HG03565 (cell line): ENCODE data around the gene MST1R.
"Not testable (repeated sequence)": the region's sequence is repeated elsewhere in the genome, so short reads cannot be mapped to it uniquely, and the experiment has no call there.

Source experiments
- ATAC-seq: cut with Tn5 transposase; IDR thresholded peaks from one replicate; pipeline ENCODE4 v1.9.1; 2021; ENCODE audit warnings: mild to moderate bottlenecking, moderate library complexity; ENCODE audit not compliant: unreplicated experiment

MST1R gene

DNA sequence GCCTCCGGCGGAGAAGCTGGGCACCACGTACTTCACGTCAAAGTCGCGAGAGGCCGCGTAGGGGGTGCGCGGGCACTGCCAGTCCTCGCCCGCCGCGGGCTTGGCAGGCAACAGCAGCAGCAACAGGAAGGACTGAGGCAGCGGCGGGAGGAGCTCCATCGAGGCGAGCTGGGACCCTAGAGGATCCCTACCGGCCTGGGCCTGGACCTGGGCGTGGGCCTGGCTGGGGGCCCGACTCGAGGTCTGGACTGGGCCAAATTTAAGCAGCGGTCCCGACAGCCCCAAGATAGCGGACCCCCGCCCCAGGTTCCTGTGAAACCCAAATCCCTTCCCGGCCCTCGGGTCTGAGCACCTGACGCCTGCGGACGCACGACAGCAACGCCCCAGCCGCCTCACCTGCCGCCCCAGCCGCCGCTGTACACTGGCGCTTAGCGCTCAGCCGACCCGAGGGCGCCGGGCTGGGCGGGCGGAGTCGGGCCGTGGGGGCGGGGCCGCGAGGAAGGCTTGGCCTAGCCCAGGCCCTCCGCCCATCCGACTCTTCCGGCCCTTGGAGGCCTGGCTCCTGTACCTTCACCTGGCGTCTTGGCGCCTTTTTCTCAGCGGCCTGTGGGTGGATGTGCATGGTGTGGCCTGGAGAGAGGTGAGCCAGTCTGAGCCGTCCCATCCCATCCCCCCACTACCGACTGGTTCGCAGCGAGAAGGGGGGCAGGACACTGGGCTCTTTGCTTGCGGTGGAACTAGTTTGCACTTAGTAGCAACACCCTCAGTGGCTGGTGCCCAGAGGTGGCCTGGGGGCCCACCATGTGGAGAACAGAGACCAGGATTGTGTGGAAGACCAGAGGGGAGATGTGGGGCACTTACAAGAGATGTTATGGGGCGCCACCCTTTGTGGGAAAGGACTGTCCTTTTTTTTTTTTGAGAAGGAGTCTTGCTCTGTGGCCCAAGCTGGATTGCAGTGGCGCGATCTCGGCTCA lies at the start of gene MST1R:
Gene MST1R, minus strand, starts transcription at position 423 of the 974 bp plus-strand sequence. Its CDS starts 264 bp downstream, at position 159.
- ATAC-seq, result no peak

DNA sequence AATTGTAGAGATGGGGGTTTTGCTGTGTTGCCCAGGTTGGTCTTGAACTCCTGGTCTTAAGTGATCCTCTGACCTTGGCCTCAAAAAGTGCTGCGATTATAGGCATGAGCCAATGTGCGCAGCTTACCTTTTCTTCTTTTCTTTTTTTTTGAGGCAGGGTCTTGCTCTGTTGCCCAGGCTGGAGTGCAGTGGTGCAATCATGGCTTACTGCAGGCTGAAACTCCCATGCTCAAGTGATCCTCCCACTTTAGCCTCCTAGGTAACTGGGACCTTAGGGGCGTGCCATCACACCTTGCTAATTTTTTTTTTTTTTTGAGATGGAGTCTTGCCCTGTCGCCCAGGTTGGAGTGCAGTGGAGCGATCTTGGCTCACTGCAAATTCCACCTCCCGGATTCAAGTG lies 49.3 kb upstream of the MST1R start:
- ATAC-seq, result no peak

DNA sequence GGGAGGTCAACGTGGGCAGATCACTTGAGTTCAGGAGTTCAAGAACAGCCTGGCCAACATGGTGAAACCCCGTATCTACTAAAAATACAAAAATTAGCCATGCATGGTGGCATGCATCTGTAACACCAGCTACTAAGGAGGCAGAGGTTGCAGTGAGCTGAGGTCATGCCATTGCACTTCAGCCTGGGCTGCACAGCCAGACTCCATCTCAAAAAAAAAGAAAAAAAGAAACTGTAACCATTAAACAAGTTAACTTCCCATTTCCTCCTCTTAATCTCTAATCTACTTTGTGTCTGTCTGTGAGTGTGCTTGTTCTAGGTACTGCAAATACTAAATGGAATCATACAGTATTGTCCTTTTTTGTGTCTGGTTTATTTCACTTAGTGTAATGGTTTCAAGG lies 39.0 kb upstream of the MST1R start:
- no peak for ATAC-seq

DNA sequence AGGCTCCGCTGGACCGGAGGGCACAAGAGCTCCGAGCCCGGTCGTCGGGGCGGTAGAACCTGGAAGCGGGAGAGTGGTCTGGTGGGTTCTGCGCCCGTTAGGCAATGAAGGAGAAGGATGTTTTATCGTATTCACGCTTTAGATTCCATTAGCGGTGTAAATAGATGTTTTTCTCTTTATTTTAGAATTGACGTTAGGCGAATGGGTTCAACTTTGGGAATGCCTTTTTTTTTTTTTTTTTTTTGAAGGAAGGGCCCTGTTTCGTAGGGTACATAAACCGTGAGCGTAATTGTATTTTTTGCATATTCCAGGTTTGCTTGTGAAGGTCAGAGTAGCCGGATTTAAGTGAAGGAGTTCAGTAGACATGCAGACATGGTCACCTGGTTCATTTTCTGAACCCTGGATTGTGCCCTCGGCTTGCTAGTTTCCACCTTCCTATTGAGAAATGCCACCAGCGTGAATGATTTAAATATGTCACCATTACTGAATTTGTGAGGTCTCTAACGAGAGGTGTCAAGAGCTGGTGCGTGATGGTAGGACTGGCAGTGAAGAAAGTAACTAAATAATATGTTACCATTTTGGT lies 37.1 kb upstream of the MST1R start:
- ATAC-seq, result no peak

DNA sequence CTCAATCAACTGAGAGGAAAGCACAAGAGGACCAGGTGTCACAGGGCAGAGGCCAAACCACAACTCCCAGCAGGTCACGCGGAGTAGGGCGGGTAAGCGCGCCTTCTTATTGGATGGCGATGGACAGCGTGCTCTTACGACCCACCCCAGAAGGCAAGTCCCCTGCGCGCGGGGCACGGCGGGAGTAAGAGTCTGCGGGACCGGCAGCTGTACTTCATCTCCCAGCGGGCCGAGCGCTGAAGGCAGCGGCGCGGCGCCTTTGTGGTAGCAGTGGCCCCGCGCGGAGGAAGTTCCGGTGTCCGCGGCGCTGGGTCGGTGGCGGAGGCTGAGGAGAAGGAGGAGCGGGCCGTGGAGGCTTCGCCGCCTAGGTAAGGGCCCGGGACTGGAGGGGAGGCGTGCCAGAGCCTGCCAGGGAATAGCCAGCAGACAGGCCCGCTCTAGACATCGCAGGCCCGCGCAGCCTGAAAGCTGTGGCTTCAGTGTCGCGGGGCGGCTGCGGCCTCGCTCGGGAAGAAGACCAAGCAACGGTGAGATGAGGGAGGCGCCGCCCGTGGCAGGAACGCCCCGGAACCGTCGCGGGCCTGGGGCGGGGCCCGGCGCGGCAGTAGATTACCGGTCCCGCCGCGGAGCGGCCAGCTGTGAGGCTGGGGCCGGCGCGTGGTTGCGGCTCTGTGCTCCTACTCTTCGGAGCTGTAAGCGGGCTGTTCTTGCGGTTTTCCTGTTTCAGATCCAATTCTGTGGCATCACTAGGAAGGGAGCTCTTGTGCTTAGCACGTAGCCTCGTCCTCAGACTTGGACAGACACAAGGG lies 36.4 kb upstream of the MST1R start, which contains the start of gene RBM6:
Gene RBM6, plus strand, starts transcription at position 293 of the 809 bp plus-strand sequence. CDS start 22,492 bp downstream, outside the sequence.
- peak; percentile 83 for ATAC-seq

DNA sequence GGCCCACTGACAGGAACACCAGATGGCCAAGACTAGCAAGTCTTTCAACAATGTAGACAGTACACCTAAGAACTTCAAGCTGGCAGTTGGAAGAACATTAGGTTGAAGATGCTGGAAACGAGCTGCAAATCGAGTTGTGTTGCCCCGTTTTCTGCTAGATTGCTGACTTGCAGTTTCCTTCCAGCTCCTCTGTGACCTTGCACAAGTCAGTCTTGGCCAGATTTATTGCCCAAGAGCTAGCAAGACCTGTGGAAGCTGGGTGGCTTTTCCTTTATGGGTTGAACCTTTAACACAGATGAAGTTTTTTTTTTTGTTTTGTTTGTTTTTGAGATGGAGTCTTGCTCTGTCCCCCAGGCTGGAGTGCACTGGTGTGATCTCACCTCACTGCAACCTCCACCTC lies 33.4 kb upstream of the MST1R start:
- ATAC-seq, result no peak

DNA sequence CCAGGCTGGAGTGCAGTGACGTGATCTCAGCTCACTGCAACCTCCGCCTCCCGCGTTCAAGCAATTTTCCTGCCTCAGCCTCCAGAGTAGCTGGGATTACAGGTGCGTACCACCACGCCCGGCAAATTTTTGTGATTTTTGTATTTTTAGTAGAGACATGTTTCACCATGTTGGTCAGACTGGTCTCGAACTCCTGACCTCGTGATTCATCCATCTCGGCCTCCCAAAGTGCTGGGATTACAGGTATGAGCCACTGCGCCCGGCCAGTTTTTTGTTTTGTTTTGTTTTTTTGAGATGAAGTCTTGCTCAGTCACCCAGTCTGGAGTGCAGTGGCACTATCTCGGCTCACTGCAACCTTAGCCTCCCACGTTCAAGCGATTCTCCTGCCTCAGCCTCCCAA lies 28.6 kb upstream of the MST1R start:
- ATAC-seq, result not testable (repeated sequence)

DNA sequence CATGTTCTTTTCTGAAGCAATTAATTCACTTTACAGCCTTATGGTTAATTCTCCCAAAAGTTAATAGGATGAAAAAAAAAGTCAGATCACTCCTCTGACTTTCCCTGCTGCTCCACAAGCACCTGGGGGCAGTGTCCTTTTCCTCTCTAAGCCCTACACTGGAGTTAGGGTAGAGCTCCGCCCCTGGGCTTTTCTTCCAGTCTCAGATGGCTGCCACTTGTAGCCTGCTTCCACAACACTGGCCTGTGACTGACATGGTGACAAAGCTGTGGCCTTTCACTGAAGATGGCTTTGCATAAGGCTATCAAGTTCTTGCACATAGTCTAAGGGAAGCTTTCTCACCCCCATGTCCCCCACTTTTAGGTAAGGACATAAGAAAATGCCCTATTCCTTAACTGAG lies 27.2 kb upstream of the MST1R start:
- ATAC-seq, result no peak

DNA sequence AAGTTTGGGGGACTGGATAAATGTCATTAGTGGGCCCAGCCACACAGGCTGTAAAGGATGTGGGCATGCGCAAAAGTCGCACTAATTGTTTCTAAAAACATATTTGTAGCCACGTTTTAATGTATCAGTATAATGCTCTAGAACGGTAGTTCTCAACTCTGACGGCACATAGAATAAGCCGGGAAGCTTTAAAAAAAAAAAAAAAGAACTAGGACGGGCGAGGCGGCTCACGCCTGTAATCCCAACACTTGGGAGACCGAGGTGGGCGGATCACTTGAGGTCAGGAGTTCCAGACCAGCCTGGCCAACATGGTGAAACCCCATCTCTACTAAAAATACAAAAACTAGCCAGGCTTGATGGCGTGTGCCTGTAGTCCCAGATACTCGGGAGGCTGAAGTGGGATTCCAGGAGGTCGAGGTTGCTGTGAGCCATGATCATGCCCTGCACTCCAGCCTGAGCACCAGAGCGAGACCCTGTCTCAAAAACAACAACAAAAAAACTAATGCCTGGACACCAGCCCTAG lies 26.6 kb upstream of the MST1R start:
- no peak for ATAC-seq

DNA sequence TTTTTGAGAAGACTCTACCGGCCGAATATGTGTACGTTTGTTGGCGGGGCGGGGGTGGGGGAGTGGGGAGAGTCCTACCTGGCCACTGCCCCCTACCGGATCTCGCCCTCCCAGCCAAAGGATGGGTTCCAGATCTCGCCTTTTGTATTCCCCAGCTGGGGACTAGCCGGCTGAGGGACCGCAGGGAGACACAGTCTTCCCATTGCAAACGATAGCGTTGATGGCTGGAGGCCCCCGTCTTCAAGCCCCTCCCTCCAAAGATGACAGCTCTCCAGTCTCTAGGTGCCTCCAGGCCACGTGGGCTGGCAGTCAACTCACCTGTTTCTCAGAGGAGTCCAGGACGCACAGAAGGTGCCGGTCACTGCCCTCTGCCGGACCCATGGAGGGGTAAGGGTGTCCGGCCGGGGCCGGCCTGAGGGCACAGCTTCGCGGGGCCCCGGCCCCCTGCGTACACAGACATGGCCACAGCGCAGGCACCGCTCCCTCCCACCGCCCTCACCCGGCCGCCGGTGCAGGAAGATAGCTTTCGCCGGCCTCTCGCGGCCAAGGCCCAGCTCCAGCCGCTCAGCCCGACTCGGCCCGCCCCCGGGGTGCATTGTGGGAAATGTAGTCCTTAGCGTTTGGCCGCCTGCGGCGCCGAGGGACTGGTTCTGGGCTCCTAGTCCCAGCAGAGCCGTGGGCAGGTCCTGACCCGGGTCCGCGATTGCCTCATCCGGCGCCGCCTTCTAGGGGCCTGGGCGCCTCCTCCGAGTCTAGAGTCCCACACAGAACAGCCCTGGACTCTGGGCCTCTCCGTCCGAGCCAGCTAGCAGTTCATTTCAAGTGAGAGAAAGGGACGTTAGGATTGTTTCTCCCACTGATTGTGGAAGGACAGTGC lies 25.9 kb upstream of the MST1R start, which contains the start of gene MON1A:
Gene MON1A, minus strand, starts transcription at position 521 of the 877 bp plus-strand sequence. CDS start 16,465 bp downstream, outside the sequence.
- peak; percentile 66 for ATAC-seq

DNA sequence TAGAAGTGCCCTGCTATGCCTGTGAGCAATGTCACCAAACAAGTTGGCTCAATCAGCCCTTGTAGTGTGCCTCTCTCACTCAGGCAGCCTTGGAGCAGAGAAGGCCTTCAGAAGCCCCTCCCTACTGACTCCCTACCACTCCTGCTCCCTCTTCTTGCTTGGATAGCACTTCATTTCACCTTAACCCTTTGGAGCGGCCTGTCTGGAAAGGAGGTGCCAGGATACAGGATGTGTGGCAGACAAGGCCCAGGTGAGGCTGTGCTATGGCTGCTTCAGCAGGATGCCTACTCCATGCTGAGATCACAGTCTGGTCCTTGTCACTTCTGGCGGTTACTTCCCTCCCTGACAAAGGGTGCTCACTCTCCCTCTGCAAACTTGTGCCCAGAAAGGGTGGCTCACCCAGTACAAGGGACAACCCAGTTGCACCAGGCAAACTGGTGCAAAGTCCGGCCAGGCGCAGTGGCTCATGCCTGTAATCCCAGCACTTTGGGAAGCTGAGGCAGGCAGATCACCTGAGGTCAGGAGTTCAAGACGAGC lies 24.9 kb upstream of the MST1R start:
- no peak for ATAC-seq

DNA sequence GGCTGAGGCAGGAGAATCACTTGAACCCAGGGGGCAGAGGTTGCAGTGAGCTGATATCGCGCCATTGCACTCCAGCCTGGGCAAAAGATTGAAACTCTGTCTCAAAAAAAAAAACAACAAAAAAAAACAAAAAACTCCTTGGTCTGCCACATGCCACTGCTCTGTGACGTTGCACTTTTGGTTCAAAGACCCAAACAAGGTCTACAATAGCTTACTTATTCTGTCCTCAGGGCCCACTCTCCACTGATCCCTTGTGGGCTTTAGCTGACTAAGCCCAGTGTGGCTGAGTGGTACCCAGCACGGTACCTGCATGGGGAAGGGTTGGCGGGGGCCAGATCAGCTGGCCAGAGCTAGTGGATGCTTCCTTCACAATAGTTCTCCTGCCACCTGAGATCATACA lies 24.1 kb upstream of the MST1R start:
- no peak for ATAC-seq

DNA sequence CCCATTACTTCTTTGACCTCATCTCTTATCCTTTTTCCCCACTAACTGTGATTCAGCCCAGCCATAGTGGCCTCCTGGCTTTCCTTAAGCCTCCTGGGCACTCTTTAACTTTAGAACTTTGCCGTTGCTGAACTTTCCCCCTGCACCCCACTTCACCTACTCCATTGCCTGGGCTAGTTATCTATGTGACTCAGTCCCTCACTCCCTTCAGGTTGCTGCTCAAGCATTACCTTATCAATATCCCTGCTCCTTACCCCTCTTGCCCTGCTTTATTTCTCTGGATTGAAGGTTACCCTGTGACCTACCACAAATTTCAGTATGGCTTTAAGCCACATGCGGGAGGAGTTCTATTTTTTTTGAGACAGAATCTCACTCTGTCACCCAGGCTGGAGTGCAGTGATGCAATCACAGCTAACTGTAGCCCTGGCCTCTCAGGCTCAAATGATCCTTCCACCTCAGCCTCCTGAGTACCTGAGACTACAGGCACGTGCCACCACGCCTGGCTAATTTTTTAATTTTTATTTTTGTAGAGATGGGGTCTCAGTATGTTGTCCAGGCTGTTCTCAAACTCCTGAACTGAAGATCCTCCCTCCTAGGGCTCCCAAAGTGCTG lies 22.6 kb upstream of the MST1R start:
- ATAC-seq, result no peak

DNA sequence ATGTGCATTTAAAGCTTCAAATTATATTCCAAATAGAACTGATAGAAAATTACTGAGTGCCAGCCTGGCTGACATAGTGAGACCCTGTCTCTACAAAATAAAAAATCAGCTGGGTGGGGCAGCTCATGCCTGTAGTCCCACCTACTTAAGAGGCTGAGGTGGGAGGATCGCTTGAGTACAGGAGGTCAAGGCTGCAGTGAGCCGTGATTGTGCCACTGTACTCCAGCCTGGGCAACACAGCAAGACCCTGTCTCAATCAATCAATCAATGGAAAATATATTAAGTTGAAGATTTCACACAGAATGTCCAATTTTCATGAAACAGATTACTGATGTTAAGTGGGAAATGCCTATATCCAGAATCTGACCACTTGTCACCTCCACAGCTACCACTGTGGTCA lies 21.8 kb upstream of the MST1R start:
- ATAC-seq, result no peak

DNA sequence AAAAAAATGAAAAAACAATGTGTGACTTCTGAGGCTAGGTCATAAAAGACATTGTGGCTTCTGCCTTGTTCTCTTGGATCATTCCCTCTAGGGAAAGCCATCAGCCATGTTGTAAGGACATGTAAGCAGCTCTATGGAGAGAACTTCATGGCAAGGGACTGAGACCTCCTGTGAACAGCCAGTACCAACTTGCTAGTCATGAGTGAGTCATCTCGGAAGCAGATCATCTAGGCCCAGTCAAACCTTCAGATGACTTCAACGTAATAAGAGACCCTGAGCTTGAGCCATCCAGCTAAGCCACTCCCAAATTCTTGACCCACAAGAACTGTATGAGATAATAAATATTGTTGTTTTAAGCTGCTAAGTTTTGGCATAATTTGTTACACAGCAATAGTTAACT lies 21.0 kb upstream of the MST1R start:
- ATAC-seq, result no peak

DNA sequence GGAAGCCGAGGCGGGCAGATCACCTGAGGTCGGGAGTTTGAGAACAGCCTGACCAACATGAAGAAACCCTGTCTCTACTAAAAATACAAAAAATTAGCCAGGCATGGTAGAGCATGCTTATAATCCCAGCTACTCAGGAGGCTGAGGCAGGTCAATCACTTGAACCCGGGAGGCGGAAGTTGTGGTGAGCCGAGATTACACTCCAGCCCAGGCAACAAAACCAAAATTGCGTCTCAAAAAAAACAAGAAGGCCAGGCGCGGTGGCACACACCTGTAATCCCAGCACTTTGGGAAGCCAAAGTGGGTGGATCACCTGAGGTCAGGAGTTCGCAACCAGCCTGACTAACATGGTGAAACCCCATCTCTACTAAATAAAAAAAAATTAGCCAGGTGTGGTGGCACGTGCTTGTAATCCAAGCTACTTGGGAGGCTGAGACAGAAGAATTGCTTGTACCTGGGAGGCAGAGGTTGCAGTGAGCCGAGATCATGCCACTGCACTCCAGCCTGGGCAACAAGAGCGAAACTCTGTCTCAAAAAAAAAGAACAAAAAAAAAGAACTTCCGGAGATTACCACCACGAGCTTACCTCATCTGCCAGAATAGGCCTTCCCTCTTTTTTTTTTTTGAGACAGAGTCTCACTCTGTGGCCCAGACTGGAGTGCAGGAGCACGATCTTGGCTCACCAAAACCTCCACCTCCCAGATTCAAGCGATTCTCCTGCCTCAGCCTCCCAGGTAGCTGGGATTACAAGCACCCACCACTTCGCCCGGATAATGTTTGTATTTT lies 14.3 kb upstream of the MST1R start:
- ATAC-seq, result not testable (repeated sequence)

DNA sequence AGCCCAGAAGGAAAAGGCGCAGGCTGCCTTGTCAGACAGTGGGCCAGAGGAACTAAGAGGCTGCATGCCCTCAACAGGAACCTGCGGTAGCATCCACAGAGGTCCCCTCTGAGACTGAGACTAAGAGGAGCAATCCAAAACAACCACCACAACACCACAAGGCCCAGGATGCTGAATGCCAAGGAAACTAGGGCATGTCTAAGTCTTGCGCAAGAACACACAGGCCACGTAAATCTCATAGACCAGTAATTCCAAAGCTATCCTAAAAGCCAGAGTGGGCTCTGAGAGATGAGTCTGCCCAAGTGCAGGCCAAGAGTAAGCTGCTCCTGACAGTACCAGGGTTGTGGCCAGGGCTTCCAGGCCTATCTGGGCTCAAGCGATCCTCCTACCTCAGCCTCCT lies 13.0 kb upstream of the MST1R start:
- ATAC-seq, result no peak

DNA sequence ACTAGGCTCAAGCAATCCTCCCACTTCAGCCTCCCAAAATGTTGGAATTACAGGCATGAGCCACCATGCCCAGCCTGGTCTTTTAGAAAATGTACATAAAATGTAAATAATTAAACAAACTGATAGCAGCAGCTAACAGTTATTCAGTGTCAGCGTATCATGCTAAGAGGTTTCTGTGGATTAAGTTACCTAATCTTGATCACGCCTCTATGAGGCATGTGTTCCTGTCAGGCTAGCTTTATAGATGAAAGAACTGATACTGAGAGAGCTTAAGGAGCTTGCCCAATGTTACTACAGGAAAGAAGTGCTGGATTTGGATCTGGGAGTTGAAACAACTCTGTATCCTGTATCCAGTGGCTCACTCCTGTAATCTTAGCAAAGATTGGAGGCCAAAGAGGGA lies 11.2 kb upstream of the MST1R start:
- ATAC-seq, result no peak
